Measurements from ENCODE around the gene PGP.

GRCh38 chr16:2214719-2214968, at the start of gene PGP:
- TF ChIP-seq CTCF (IDR thresholded peaks at IDR 0.05; ENCODE audit: low read length) (no peak), EZH2 (optimal IDR thresholded peaks at IDR 0.05; ENCODE audit: low read depth, low read length) (no peak)

Measured in MM.1S (cell line).